ENCODE results near the gene CRISPLD2.

- TF ChIP-seq, protein P1, sequence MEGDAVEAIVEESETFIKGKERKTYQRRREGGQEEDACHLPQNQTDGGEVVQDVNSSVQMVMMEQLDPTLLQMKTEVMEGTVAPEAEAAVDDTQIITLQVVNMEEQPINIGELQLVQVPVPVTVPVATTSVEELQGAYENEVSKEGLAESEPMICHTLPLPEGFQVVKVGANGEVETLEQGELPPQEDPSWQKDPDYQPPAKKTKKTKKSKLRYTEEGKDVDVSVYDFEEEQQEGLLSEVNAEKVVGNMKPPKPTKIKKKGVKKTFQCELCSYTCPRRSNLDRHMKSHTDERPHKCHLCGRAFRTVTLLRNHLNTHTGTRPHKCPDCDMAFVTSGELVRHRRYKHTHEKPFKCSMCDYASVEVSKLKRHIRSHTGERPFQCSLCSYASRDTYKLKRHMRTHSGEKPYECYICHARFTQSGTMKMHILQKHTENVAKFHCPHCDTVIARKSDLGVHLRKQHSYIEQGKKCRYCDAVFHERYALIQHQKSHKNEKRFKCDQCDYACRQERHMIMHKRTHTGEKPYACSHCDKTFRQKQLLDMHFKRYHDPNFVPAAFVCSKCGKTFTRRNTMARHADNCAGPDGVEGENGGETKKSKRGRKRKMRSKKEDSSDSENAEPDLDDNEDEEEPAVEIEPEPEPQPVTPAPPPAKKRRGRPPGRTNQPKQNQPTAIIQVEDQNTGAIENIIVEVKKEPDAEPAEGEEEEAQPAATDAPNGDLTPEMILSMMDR (IDR thresholded peaks at IDR 0.05; ENCODE audit: low read depth, low read length): no peak
- no peak for TF ChIP-seq EZH2phosphoT487 (IDR thresholded peaks at IDR 0.05; ENCODE audit: low read depth)
Measured at GRCh38 chr16:84898447-84898846, 78.7 kb downstream of the CRISPLD2 start.

Data from OCI-LY3 (cell line).